GM13976 (cell line): ENCODE measurements around the gene BBS4.
A peak's percentile ranks its signal among the peaks of the same experiment; 100 is the strongest.
"Not testable (repeated sequence)": the region's sequence is repeated elsewhere in the genome, so short reads cannot be mapped to it uniquely, and the experiment has no call there.

Experiments
- DNase-seq: peaks from one replicate; pipeline ENCODE4 v3.0.0; 2012; ENCODE audit warnings: low spot score
- CTCF ChIP-seq: IDR thresholded peaks from 2 replicates; pipeline ENCODE4 v1.5.1; 2012; ENCODE audit warnings: borderline replicate concordance, mild to moderate bottlenecking; ENCODE audit not compliant: insufficient read depth; ENCODE audit errors: extremely low read depth, missing control alignments, control extremely low read depth
- in situ Hi-C: fragments of 300-500 bp; cut with MboI; formaldehyde crosslinking; loops from one replicate; pipeline ENCODE4 v1.12.0; 2022; ENCODE audit warnings: low sequenced_read_pairs, mixed read lengths, inconsistent platforms; ENCODE audit not compliant: unreplicated experiment

Gene BBS4

GRCh38 chr15:72725446-72725845, 39.4 kb downstream of the BBS4 start:
- TF ChIP-seq CTCF, result no peak
- DNase-seq, result no peak
- in situ Hi-C loops, result no loop called here

- DNase-seq, in situ Hi-C loops: not testable (repeated sequence)
These were observed 39.8 kb downstream of the BBS4 start for GRCh38 chr15:72725851-72726250.

GRCh38 chr15:72727154-72727553, 41.1 kb downstream of the BBS4 start:
- TF ChIP-seq CTCF, result no peak
- DNase-seq, result no peak
- in situ Hi-C loops, result no loop called here

GRCh38 chr15:72728249-72728648, 42.2 kb downstream of the BBS4 start:
- in situ Hi-C loops, DNase-seq: not testable (repeated sequence)

GRCh38 chr15:72728821-72729220, 42.8 kb downstream of the BBS4 start:
- no peak for TF ChIP-seq CTCF
- in situ Hi-C loops, result no loop called here
- no peak for DNase-seq

- TF ChIP-seq CTCF, result no peak
- DNase-seq, result no peak
- in situ Hi-C loops, result no loop called here
These were observed 46.1 kb downstream of the BBS4 start for GRCh38 chr15:72732086-72732485.

- in situ Hi-C loops, result no loop called here
- no peak for DNase-seq
- peak; percentile 6 for TF ChIP-seq CTCF
These were observed 46.5 kb downstream of the BBS4 start for GRCh38 chr15:72732516-72732915.

GRCh38 chr15:72733941-72734738, 48.1 kb downstream of the BBS4 start:
- in situ Hi-C loops, result no loop called here
- no peak for DNase-seq
- no peak for TF ChIP-seq CTCF
